ENCODE data around the gene PRM3.
A peak's percentile ranks its signal among the peaks of the same experiment; 100 is the strongest.

The PRM3 gene

GRCh38 chr16:11272921-11273720 lies at the start of gene PRM3:
Gene PRM3 (minus strand): TSS chr16:11273629. CDS start chr16:11273595, 34 bp downstream.
- DNase-seq, result no peak

GRCh38 chr16:11322823-11323222 lies 49.4 kb upstream of the PRM3 start:
- no peak for DNase-seq

- no peak for DNase-seq
Observed at GRCh38 chr16:11321662-11322061, 48.2 kb upstream of the PRM3 start.

- DNase-seq, result peak; percentile 69
Observed at GRCh38 chr16:11320170-11320569, 46.7 kb upstream of the PRM3 start.

- no peak for DNase-seq
Observed at GRCh38 chr16:11319529-11320146, 46.2 kb upstream of the PRM3 start.

- DNase-seq, result no peak
Observed at GRCh38 chr16:11318817-11319216, 45.4 kb upstream of the PRM3 start.

GRCh38 chr16:11316331-11317015 lies 43.0 kb upstream of the PRM3 start:
- DNase-seq, result no peak

- no peak for DNase-seq
Observed at GRCh38 chr16:11315510-11315909, 42.1 kb upstream of the PRM3 start.

GRCh38 chr16:11314309-11314894 lies 41.0 kb upstream of the PRM3 start:
- DNase-seq, result no peak

- DNase-seq, result no peak
Observed at GRCh38 chr16:11313493-11314308, 40.3 kb upstream of the PRM3 start.

GRCh38 chr16:11312718-11313492 lies 39.5 kb upstream of the PRM3 start:
- DNase-seq, result no peak

- no peak for DNase-seq
Observed at GRCh38 chr16:11310997-11311561, 37.6 kb upstream of the PRM3 start.

GRCh38 chr16:11310634-11310977 lies 37.2 kb upstream of the PRM3 start:
- DNase-seq, result no peak

- peak; percentile 47 for DNase-seq
Observed at GRCh38 chr16:11309895-11310633, 36.6 kb upstream of the PRM3 start.

- no peak for DNase-seq
Observed at GRCh38 chr16:11308493-11309283, 35.3 kb upstream of the PRM3 start.

- no peak for DNase-seq
Observed at GRCh38 chr16:11307639-11308492, 34.4 kb upstream of the PRM3 start.

GRCh38 chr16:11306997-11307638 lies 33.7 kb upstream of the PRM3 start:
- no peak for DNase-seq

GRCh38 chr16:11306381-11306780 lies 33.0 kb upstream of the PRM3 start:
- no peak for DNase-seq

All from NCI-H2171 treated with DMSO at 0.1 percent for 48 hours (cell line).